HG03342 (cell line): ENCODE data around the gene ACSM6.

Experiments used
- ATAC-seq: cut with Tn5 transposase; IDR thresholded peaks from one replicate; pipeline ENCODE4 v1.9.1; 2021; ENCODE audit warnings: mild to moderate bottlenecking, moderate library complexity; ENCODE audit not compliant: unreplicated experiment

Gene ACSM6

GRCh38 chr10:95265572-95265971 is 71.5 kb downstream of the ACSM6 start:
- no peak for ATAC-seq

GRCh38 chr10:95266674-95267095 is 72.6 kb downstream of the ACSM6 start:
- peak; percentile 98 for ATAC-seq

GRCh38 chr10:95267251-95267650 is 73.2 kb downstream of the ACSM6 start:
- ATAC-seq, result no peak

GRCh38 chr10:95268438-95268837 is 74.4 kb downstream of the ACSM6 start:
- no peak for ATAC-seq

- no peak for ATAC-seq
These were observed 79.6 kb downstream of the ACSM6 start for GRCh38 chr10:95273393-95274312.

- no peak for ATAC-seq
These were observed 81.8 kb downstream of the ACSM6 start for GRCh38 chr10:95275726-95276366.

GRCh38 chr10:95276367-95277200 is 82.5 kb downstream of the ACSM6 start:
- ATAC-seq, result no peak

GRCh38 chr10:95277201-95277570 is 83.1 kb downstream of the ACSM6 start:
- no peak for ATAC-seq

- no peak for ATAC-seq
These were observed 83.6 kb downstream of the ACSM6 start for GRCh38 chr10:95277614-95278013.
